RWPE1 (cell line): ENCODE measurements around the gene XNDC1N.

Source experiments
- CTCF ChIA-PET: fragments of 350-600 bp; sonication (Branson Sonifier 250); formaldehyde crosslinking; extraction: SDS; loops from one replicate; lab custom pipeline; 2021; lab: Yijun Ruan, JAX
- POLR2A ChIA-PET: fragments of 400-600 bp; formaldehyde crosslinking; extraction: SDS; loops from one replicate; lab custom pipeline; 2020; ENCODE audit warnings: antibody characterized with exemption; ENCODE audit not compliant: low non-redundant PET; lab: Yijun Ruan, JAX
- DNase-seq: peaks from one replicate; pipeline ENCODE4 v3.0.0; 2012; ENCODE audit warnings: low spot score
- H3K27ac ChIP-seq: fragments of 450-650 bp; 2 replicates; pipeline ENCODE4 v1.5.1; 2017
- CTCF ChIP-seq: fragments of 450-650 bp; conservative IDR thresholded peaks from 2 replicates; pipeline ENCODE4 v1.5.1; 2017; ENCODE audit warnings: low read depth, mild to moderate bottlenecking

XNDC1N gene

GRCh38 chr11:71948314-71949027 is 20.1 kb upstream of the XNDC1N start:
- TF ChIP-seq CTCF: no peak
- peak overlapping the region; percentile 7; the same call in 1 of the 2 replicates for H3K27ac ChIP-seq
- DNase-seq: no peak
- ChIA-PET POLR2A (interaction anchor here (0.6 to 0.8 kb wide), 2 partner anchors 9 to 17 kb away, joined by 3 to 4 read pairs; no protein-coding TSS in a partner anchor), CTCF (interaction anchor here (0.6 kb wide), 1 partner anchor 310 kb away, joined by 3 read pairs; no protein-coding TSS in a partner anchor)

- POLR2A ChIA-PET: no interaction called here
- CTCF ChIA-PET: no interaction called here
- no peak overlapping the region for H3K27ac ChIP-seq
- no peak for DNase-seq
- TF ChIP-seq CTCF: no peak
Observed at GRCh38 chr11:71947498-71947897, 19.1 kb upstream of the XNDC1N start.

- ChIA-PET POLR2A (no interaction called here), CTCF (no interaction called here)
- H3K27ac ChIP-seq: peak overlapping the region; percentile 47; the same call in 1 of the 2 replicates
- no peak for TF ChIP-seq CTCF
- DNase-seq: no peak
Observed at GRCh38 chr11:71946144-71946571, 17.8 kb upstream of the XNDC1N start.

- ChIA-PET CTCF (no interaction called here), POLR2A (no interaction called here)
- no peak for DNase-seq
- H3K27ac ChIP-seq: no peak overlapping the region
- no peak for TF ChIP-seq CTCF
Observed at GRCh38 chr11:71940561-71941219, 12.3 kb upstream of the XNDC1N start.

GRCh38 chr11:71937826-71938225 is 9.4 kb upstream of the XNDC1N start:
- no peak for TF ChIP-seq CTCF
- no peak for DNase-seq
- ChIA-PET CTCF (no interaction called here), POLR2A (no interaction called here)
- no peak overlapping the region for H3K27ac ChIP-seq

DNA sequence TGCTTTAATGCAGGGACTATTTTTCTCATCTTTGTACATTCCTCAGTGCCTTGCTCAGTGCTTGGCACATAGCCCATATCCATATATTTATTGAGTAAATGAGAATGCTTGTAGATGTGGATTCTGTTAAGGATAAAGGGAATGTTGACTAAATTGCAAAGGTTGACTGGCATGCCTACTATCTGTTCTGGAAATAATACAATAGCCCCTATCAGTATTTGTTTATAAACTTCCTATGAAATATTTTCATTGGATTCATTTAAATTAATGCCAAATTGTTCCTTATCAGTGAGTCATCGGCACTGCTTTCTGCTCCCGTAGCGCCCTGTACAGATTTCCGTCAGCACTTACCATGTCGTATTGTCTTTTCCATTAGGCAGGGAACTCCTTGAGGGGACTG is 8.4 kb upstream of the XNDC1N start:
- ChIA-PET POLR2A (no interaction called here), CTCF (no interaction called here)
- DNase-seq: no peak
- TF ChIP-seq CTCF: no peak
- no peak overlapping the region for H3K27ac ChIP-seq
